GM18498 (cell line): ENCODE results near the gene PLXNA2.

ENCODE experiments used
- ATAC-seq: cut with Tn5 transposase; IDR thresholded peaks from one replicate; pipeline ENCODE4 v1.9.1; 2021; ENCODE audit warnings: mild to moderate bottlenecking, moderate library complexity; ENCODE audit not compliant: unreplicated experiment

Gene PLXNA2

DNA sequence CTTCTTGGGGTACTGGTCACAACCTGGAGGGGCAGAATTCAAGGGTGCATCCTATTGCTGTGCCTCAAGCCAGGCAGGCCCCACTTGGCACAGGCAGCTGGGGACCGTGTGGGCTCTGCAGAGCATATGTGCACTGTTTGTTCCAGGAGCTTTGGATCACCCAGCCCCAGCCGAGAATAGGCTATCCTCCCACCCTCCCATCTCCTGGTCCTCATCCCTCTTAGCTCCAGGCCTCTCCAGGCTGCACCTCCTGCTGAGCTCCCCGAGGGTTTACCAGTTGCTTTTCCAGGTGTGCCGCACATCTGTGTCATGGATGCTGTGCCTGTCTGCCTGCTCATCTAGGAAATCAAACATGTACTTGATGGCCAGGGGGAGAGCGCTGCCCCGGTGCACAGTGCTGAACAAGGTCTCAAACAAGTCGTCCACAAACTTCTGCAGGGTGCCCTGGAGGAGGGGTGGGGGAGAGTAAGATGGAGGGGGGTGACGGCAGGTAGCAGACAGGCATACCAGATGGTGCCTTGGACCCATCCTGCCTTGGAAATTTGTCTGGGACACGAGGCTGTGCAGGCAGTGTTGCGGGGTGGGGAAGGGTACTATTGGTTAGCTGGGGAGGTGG is 212.8 kb downstream of the PLXNA2 start:
- ATAC-seq = no peak

DNA sequence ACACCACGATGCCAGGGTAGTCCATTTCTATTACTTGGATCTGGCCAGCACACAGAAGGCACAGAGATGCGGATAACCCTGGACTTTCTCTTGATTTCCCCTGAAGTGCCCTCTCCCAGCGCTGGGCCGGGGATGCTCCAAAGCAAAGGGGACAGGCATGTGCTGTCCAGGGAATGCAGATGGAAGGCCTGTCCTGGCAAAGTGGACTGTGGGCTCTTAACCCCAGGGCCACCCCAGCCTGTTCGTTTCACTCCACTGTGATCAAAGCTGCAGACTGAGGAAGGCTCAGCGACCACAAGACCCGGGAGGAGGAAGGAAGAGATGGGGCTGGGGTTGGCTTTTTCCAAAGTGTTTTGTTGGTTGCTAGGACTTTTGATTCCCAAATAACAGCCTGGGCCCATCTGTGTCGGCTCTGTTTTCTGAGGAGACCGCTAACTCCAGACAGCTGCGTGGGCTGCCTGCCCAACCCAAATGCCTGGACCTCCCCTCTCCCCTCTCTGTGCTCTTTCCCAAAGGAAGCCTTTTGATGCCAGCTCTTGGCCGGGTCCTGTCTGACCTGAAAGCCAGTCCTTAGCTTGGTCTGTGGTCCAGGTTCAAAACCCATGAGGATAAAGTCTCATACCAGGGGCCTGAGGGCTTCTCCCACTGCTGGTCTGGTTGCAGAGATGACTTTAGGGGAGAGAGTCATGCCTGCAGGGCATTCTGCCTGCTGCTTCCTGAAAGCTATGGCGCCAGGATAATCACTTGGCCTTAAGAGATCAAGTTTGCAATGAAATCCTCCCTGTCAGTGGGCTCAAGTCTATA is 213.7 kb downstream of the PLXNA2 start:
- ATAC-seq = no peak

- ATAC-seq = no peak
Observed at GRCh38 chr1:208029381-208030287, 214.6 kb downstream of the PLXNA2 start.

DNA sequence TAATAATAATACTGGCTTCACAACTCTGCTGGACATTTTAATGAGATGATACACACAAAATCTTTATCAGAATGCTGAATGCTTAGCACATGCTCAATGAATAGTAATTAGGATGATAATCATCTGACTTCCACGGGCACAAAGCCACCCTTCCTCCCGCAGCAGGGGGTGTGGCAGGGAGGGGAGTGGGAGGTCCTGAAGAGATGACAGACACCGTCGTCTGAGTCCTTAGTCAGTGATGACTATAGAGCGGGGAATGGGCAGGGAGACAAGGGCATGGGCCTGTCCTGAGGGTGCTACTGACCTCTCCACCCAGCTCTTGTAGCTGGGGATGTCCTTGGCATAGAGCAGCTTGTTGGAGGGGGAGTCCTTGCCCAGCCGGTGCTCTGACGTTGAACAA is 215.7 kb downstream of the PLXNA2 start:
- no peak for ATAC-seq

GRCh38 chr1:208027861-208028260 is 216.3 kb downstream of the PLXNA2 start:
- no peak for ATAC-seq

DNA sequence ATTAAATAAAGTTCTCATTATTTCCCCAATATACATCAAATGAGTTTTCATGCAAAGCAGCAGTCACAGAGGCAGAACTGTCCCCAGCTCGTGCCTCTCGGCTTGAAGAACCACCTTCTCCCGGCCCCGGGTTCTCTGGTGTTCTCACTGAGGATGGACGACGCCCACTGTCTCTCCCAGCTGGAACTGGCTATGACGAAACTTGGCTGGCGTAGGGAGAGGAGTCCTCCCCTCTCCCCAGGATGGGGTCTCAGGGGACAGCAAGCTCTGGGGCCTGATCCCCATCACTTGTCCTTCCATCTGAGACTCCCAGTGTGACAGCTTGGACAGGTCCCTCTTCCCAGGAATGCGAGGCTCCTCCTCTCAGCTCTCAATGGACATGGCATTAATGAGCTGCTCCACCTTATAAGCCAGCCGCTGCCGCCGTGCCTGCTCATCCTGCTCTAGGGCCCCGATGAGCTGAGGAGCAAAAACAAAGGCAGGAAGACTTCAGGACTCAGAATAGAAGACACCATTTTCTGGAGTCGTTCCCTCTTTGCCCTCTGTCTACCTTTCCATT is 217.2 kb downstream of the PLXNA2 start:
- ATAC-seq = no peak

- ATAC-seq = no peak
Observed at GRCh38 chr1:208025031-208025430, 219.2 kb downstream of the PLXNA2 start.

GRCh38 chr1:208024406-208024805 is 219.8 kb downstream of the PLXNA2 start:
- no peak for ATAC-seq

GRCh38 chr1:208019257-208019656 is 224.9 kb downstream of the PLXNA2 start:
- ATAC-seq = no peak

GRCh38 chr1:208015255-208015654 is 228.9 kb downstream of the PLXNA2 start:
- ATAC-seq = no peak

- ATAC-seq = no peak
Observed at GRCh38 chr1:208013210-208013609, 231.0 kb downstream of the PLXNA2 start.

- ATAC-seq = no peak
Observed at GRCh38 chr1:208012721-208013120, 231.5 kb downstream of the PLXNA2 start.

DNA sequence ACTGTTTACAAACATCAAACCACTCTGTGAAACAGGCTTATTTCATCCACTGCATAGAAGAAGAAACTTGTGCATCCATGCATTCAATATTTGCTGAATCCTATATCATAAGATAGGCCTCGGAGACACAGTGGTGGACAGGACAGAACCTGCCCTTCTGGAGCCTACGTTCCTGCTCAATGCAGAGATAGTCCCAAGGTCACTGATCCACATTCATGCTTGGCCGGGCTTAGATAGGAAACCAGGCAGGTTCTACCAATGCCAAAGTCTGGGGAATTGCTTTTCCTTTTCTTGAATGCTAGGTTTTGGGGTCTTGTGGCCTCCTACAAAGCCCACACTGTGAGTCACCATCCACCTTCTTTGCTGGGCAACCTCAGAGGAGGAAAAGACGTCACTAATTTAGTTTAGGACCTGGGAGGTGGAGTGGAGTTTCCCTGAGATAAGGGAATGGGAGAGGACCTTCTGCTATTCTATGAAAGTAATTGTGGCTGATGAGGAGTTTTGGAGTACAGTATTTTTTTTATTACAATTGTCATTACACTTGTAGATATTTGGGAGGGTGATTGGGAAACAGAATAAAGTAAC is 233.6 kb downstream of the PLXNA2 start:
- no peak for ATAC-seq

GRCh38 chr1:208009706-208010444 is 234.3 kb downstream of the PLXNA2 start:
- ATAC-seq = no peak

DNA sequence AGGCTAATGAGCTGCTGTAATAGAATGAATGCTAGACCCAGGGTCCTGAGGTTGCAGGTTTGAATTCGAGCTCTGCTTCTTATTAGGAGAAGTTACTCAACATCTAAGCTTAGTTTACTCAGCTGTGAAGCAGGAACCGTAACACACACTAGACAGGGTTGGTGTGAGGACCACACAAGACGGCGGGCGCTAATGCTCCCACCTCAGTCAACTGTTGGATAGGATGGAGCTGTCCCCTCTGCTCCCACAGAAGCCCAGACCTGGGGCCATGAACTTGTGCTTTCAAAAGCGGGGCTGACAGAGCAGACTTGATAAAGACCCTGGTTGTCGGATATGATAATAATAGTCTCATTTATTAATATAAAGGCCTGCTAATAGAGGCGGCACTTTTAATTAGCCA is 234.9 kb downstream of the PLXNA2 start:
- ATAC-seq = no peak

- ATAC-seq = no peak
Observed at GRCh38 chr1:208008534-208008933, 235.7 kb downstream of the PLXNA2 start.

- no peak for ATAC-seq
Observed at GRCh38 chr1:208007938-208008342, 236.2 kb downstream of the PLXNA2 start.

- ATAC-seq = no peak
Observed at GRCh38 chr1:208007319-208007937, 236.8 kb downstream of the PLXNA2 start.

- ATAC-seq = no peak
Observed at GRCh38 chr1:208006258-208006920, 237.8 kb downstream of the PLXNA2 start.
